ENCODE data around the gene NLRP6. TPM values are rescaled to one million over a fixed set of nuclear protein-coding genes. Genes with fewer than 3 reads are reported as not detected.
A peak's percentile ranks its signal among the peaks of the same experiment; 100 is the strongest.

NLRP6 gene
- total and polyA plus RNA-seq, 2 of the 4 experiments (the other 2 are of a cell fraction), result not detected

GRCh38 chr11:290621-291231 lies 12.5 kb downstream of the NLRP6 start:
- Histone ChIP-seq H3K9me1 (ENCODE audit: insufficient read depth, low read length) (no peaks in the 10 kb centered on the region), H3K4me3 (ENCODE audit: insufficient read depth, low read depth, low read length) (no peak overlapping the region), H2AK5ac (ENCODE audit: low read depth, low read length) (no peak overlapping the region), H4K8ac (ENCODE audit: low read depth in 2 of 2, low read length in 2 of 2) (no peak overlapping the region), H4K91ac (ENCODE audit: insufficient read depth, low read depth, low read length) (no peak overlapping the region), H4K20me1 (ENCODE audit: insufficient read depth, low read length) (no peaks in the 10 kb centered on the region), H3K36me3 (ENCODE audit: control insufficient read depth, insufficient read depth, low read length) (peaks cover 19% of the 10 kb centered on the region), H2AK9ac (replicated peaks; ENCODE audit: low read depth, low read length, poor library complexity) (peak overlapping the region; percentile 65), H3K27ac (ENCODE audit: insufficient read depth, low read length) (no peak overlapping the region), H3K23ac (ENCODE audit: low read depth, low read length) (no peak overlapping the region), H3K4ac (ENCODE audit: low read depth, low read length) (no peak overlapping the region), H3K9ac (ENCODE audit: low read depth, low read length) (no peak overlapping the region), H2BK5ac (ENCODE audit: low read depth, low read length, poor library complexity, severe bottlenecking) (no peak overlapping the region), H3K14ac (replicated peaks; ENCODE audit: low read depth, low read length) (no peak overlapping the region), H3K9me3 (ENCODE audit: control insufficient read depth, insufficient read depth, low read length) (no peaks in the 10 kb centered on the region), H3K56ac (ENCODE audit: extremely low read depth, insufficient read depth, low read length) (no peak overlapping the region), H3K4me1 (ENCODE audit: control insufficient read depth, insufficient read depth, low read length) (peaks cover 4% of the 10 kb centered on the region; the same call in 1 of the 2 replicates), H3K18ac (ENCODE audit: low read depth, low read length) (no peak overlapping the region), H3K4me2 (ENCODE audit: low read depth, low read length) (no peak overlapping the region), H3K27me3 (ENCODE audit: control insufficient read depth, insufficient read depth, low read length) (peaks cover 15% of the 10 kb centered on the region; the same call in 1 of the 2 replicates), H2AFZ (replicated peaks; ENCODE audit: low read length, poor library complexity) (no peak overlapping the region), H4K5ac (ENCODE audit: low read depth, low read length) (no peak overlapping the region), H2BK120ac (ENCODE audit: low read depth, low read length) (no peak overlapping the region), H2BK20ac (ENCODE audit: low read depth, low read length) (no peak overlapping the region), H2BK15ac (ENCODE audit: low read depth, low read length) (no peak overlapping the region), H3K79me1 (ENCODE audit: low read depth in 1 of 2, low read length in 2 of 2) (peaks cover 0 to 7% of the 10 kb centered on the region in 2 experiments; a peak in 3 of 4 replicates)
- POLR2A ChIA-PET (ENCODE audit: unreplicated experiment), result no interaction called here
- ATAC-seq (ENCODE audit: low read depth), result no peak
- BruUV-seq (replicated peaks), result no TSS peak
- WGBS, 2 experiments (ENCODE audit: extremely low coverage in 2 of 2, insufficient read length in 1 of 2), result no CpG with 5 or more reads among the region's 13 CpGs
- no peak for DNase-seq
- dilution Hi-C loops (cut with HindIII; ENCODE audit: low sequenced_read_pairs, unreplicated experiment), result no loop called here
- CTCF ChIA-PET, result no interaction called here
- intact Hi-C loops (cut with micrococcal nuclease), result no loop called here
- TF ChIP-seq MXI1 (IDR thresholded peaks at IDR 0.05; ENCODE audit: borderline replicate concordance, low read depth, low read length) (no peak), NFE2L2 (IDR thresholded peaks at IDR 0.05; ENCODE audit: low read depth, low read length) (no peak), CTCF (conservative IDR thresholded peaks at IDR 0.05; ENCODE audit: low read depth, low read length) (no peak), POLR2A (IDR thresholded peaks at IDR 0.05; ENCODE audit: low read depth, low read length) (no peak), SMC3 (IDR thresholded peaks at IDR 0.05; ENCODE audit: low read depth, low read length) (no peak), RCOR1 (IDR thresholded peaks at IDR 0.05; ENCODE audit: insufficient replicate concordance, low read length) (no peak), USF2 (IDR thresholded peaks at IDR 0.05; ENCODE audit: low read depth, low read length) (no peak), RFX5 (IDR thresholded peaks at IDR 0.05; ENCODE audit: low read depth, low read length) (no peak), ELK1 (IDR thresholded peaks at IDR 0.05; ENCODE audit: borderline replicate concordance, low read depth, low read length) (no peak), CEBPB (IDR thresholded peaks at IDR 0.05; ENCODE audit: low read depth, low read length) (no peak), BHLHE40 (IDR thresholded peaks at IDR 0.05; ENCODE audit: low read depth, low read length) (no peak), MAZ (IDR thresholded peaks at IDR 0.05; ENCODE audit: borderline replicate concordance, low read depth, low read length) (no peak)
- in situ Hi-C loops (cut with MboI; ENCODE audit: low sequenced_read_pairs), result no loop called here
